ENCODE data around the gene GABBR2.
"Not testable (repeated sequence)": the region's sequence is repeated elsewhere in the genome, so short reads cannot be mapped to it uniquely, and the experiment has no call there.

GABBR2 gene

GRCh38 chr9:98590101-98590500 lies 118.6 kb downstream of the GABBR2 start:
- DNase-seq = no peak

- DNase-seq = no peak
These were observed 119.6 kb downstream of the GABBR2 start for GRCh38 chr9:98589102-98589501.

GRCh38 chr9:98584853-98585438 lies 123.8 kb downstream of the GABBR2 start:
- not testable (repeated sequence) for DNase-seq

GRCh38 chr9:98584059-98584458 lies 124.7 kb downstream of the GABBR2 start:
- no peak for DNase-seq

GRCh38 chr9:98583417-98583816 lies 125.3 kb downstream of the GABBR2 start:
- no peak for DNase-seq

GRCh38 chr9:98580956-98581355 lies 127.8 kb downstream of the GABBR2 start:
- DNase-seq = no peak

GRCh38 chr9:98579700-98580099 lies 129.0 kb downstream of the GABBR2 start:
- DNase-seq = no peak

- DNase-seq = no peak
These were observed 131.3 kb downstream of the GABBR2 start for GRCh38 chr9:98577446-98577845.

- no peak for DNase-seq
These were observed 131.9 kb downstream of the GABBR2 start for GRCh38 chr9:98576859-98577258.

GRCh38 chr9:98576354-98576753 lies 132.4 kb downstream of the GABBR2 start:
- no peak for DNase-seq

- DNase-seq = no peak
These were observed 133.1 kb downstream of the GABBR2 start for GRCh38 chr9:98575379-98576346.

GRCh38 chr9:98573749-98574278 lies 134.9 kb downstream of the GABBR2 start:
- DNase-seq = no peak

GRCh38 chr9:98572796-98573195 lies 135.9 kb downstream of the GABBR2 start:
- DNase-seq = no peak

GRCh38 chr9:98572054-98572627 lies 136.6 kb downstream of the GABBR2 start:
- no peak for DNase-seq

- no peak for DNase-seq
These were observed 137.1 kb downstream of the GABBR2 start for GRCh38 chr9:98571643-98572042.

- no peak for DNase-seq
These were observed 137.9 kb downstream of the GABBR2 start for GRCh38 chr9:98570663-98571440.

GRCh38 chr9:98570055-98570454 lies 138.7 kb downstream of the GABBR2 start:
- no peak for DNase-seq

GRCh38 chr9:98569491-98569890 lies 139.2 kb downstream of the GABBR2 start:
- no peak for DNase-seq

- DNase-seq = no peak
These were observed 139.7 kb downstream of the GABBR2 start for GRCh38 chr9:98568909-98569469.

- DNase-seq = no peak
These were observed 140.4 kb downstream of the GABBR2 start for GRCh38 chr9:98568234-98568908.

GRCh38 chr9:98567540-98568233 lies 141.0 kb downstream of the GABBR2 start:
- DNase-seq = no peak
